Stimulated activated naive CD8-positive, alpha-beta T cell treated with anti-CD3 and anti-CD28 coated beads, Interleukin-15, Interleukin-2, amounts not matched to agents 100 U/mL and 50 U/mL, for 24 hours (primary cell): ENCODE data around the gene COX7A1.
"Not testable (repeated sequence)": the region's sequence is repeated elsewhere in the genome, so short reads cannot be mapped to it uniquely, and the experiment has no call there.

Source experiments
- ATAC-seq: fragments of 150-1000 bp; cut with Tn5 transposase; one replicate; pipeline ENCODE4 v1.10.0; 2021
- DNase-seq: peaks from one replicate; pipeline ENCODE4 v3.0.0; 2021

COX7A1 gene

GRCh38 chr19:36141039-36141927 lies 11.0 kb downstream of the COX7A1 start:
- ATAC-seq: peak; percentile 70
- peak; percentile 92 for DNase-seq

- ATAC-seq: peak; percentile 20
- peak; percentile 68 for DNase-seq
Observed at GRCh38 chr19:36140304-36141038, 11.8 kb downstream of the COX7A1 start.

DNA sequence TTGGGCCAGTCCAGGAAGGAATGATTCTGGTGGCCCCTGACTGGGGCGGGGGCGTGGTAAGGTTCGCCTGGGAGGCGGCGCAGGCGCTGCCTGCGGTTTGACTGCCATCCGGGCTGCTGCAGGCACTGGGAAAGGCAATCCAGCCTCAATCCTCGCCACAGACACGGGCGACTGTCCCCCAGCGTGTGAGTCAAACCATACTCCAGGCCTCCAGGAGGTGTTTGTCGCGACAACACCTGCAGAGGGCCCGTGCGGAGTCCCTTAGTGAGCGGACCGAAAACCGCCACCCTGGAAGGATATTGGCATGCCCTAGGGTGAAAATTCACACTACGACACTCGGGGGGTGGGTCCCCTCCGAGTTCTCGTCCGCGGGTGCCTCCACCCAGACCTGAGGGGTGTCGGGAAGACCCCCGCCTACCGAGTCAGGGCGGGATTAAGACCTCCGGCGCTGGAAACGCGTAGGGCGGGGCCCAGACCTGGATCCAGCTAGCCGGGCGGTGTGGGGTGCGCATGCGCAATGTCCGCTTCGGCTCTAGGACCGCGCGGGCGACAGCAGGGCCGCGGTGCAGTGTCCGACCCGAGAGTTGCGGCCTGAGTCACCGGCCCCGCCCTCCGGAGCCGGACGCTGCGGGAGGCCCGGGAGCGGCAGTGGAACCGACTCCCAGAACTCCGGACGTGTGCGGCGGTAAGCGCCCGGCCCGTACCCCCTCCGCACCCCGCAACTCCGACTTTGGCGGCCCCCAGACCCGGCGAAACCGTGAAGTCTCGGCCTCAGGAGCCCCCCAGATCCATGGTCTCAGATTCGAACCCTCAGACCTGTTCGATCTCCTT lies 12.6 kb downstream of the COX7A1 start, which contains the start of gene CAPNS1:
Gene CAPNS1, plus strand, starts transcription at position 594 of the 831 bp plus-strand sequence. CDS start 946 bp downstream, outside the sequence.
- ATAC-seq: peak; percentile 85
- DNase-seq: peak; percentile 98

- no peak for ATAC-seq
- DNase-seq: no peak
Observed at GRCh38 chr19:36139120-36139472, 13.2 kb downstream of the COX7A1 start.

DNA sequence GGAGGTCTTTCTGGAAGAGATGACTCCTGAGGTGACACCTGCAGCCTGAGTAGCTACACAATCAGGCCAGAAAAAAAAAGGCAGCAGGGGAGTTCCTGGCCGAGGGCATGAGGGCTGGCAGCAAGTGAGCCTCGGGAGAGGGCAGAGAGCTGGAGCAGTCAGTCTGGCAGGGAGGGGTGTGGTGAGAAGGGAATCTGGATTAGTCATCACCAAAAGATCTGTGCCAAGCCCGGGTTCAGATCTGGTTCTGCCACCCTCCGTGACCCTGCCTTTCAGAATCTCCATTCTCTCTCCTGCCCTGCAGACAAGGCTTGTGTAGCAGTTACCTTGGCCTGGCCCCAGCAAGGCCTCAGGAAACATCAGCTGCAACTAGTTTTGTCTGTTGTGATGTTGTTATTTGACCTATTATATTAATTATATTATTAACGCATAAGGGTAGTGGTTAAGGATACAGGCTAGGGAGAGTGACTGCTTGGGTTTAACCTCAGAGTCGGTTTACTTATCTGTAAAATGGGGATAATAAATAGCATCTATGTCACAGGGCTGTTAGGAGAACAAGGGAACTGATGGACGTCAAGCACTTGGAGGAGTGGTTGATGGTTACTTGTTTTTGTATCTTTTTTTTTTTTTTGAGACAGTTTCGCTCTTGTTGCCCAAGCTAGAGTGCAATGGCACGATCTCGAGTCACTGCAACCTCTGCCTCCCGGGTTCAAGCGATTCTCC lies 15.1 kb downstream of the COX7A1 start:
- DNase-seq (no peak), ATAC-seq (no peak)

DNA sequence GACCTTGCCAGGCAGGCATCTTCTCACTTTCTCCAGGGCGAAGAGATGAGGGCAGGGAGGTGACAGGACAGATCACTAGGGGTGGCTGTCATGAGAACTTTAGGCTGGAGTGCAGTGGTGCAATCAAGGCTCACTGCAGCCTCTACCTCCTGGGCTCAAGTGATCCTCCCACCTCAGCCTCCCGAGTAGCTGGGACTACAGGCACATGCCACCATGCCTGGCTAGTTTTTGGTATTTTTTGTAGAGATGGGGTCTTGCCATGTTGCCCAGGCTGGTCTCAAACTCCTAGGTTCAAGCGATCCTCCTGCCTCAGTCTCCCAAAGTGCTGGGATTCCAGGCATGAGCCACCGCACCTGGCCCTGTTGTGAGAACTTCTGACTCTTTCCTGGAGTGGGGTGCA lies 17.4 kb downstream of the COX7A1 start:
- not testable (repeated sequence) for DNase-seq, ATAC-seq

DNA sequence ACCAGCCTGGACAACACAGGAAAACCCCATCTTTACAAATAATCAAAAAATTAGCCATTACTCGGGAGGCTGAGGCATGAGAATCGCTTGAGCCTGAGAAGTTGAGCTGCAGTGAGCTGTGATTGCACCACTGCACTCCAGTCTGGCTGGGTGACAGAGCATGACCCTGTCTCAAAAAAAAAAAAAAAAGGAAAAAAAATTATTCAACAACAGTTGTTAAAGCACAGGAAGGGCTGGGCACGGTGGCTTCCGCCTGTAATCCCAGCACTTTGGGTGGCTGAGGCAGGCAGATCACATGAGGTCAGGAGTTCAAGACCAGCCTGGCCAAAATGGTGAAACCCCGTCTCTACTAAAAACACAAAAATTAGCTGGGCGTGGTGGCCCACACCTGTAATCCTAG lies 21.0 kb downstream of the COX7A1 start:
- ATAC-seq, DNase-seq: not testable (repeated sequence)

- ATAC-seq: no peak
- DNase-seq: no peak
Observed at GRCh38 chr19:36128392-36128736, 23.9 kb downstream of the COX7A1 start.

- no peak for ATAC-seq
- peak; percentile 29 for DNase-seq
Observed at GRCh38 chr19:36125557-36125956, 26.7 kb downstream of the COX7A1 start.

GRCh38 chr19:36121486-36122124 lies 30.6 kb downstream of the COX7A1 start:
- ATAC-seq (no peak), DNase-seq (no peak)

DNA sequence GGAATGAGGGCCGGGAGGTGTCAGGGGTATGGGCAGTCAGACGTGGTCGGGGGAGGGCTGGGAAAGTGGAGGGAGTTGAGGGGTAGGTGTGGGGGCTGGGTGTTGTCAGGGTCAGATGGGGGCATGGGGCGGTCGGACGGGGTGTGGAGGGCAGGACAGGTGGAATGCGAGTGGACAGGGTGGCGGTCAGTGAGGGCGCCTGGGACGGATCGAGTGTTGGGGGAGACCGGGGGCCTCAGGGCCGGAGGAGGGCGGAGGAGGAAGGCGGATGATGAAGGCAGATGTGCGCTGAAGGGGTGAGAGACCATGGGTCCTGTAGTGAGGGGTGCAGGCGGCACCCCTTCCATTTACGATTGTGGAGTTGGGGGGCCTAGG lies 31.3 kb downstream of the COX7A1 start:
- DNase-seq (no peak), ATAC-seq (no peak)

DNA sequence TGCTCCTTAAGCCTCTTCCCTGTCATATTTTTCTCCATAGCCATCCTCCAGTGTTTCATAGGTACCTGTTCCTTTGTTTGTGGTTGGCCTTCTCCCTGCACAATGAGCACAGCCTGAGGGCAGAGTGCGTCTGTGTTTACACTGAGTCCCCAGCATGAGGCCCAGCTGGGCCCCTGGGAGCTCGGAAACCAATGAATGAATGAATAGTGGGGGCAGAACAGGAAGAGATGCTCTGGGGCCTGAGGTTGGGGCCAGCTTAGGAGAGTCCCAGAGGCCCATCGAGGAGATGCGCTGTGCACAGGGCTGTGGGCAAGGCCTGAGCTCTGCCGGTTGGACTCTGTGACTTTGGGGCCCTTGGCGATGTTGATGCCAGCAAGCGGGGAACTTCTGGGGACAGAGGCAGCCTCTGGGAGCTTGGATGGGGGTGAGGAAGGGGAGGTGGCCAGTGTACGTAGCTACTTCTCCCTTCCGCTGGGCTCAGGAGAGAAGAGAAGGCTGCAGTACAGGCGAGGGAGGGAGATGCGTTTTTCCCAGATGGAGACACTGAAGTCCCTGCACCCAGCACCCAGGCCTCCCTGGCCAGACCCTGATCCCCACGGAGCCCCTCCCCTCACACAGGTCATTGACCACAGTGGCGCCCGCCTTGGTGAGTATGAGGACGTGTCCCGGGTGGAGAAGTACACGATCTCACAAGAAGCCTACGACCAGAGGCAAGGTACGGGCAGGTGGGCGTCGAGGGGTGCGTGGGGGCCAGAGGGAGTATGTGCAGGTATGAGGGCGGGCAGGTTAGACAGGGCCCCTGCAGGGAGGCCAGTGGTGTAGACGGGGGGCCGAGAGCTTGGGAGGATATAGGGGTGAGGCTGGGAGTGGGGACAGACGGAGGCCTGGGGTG lies 31.9 kb downstream of the COX7A1 start:
- ATAC-seq (no peak), DNase-seq (no peak)

DNA sequence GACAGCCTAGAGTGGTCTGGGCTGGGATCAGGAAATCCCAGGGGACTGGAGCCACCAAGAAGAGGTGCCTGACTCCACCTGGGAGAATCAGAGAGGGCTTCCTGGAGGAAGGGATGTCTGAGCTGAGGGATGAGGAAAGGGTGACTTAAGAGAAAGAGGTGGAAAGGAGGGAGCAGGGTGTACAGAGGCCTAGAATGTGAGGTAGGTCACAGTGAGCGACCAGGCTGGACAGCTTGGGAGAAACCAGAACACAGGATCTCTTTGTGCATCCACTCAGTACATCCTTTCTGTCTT lies 36.0 kb downstream of the COX7A1 start:
- no peak for DNase-seq
- ATAC-seq: no peak

GRCh38 chr19:36115453-36116343 lies 36.5 kb downstream of the COX7A1 start, which contains the start of gene TBCB:
Gene TBCB (plus strand): TSS chr19:36115468. CDS start chr19:36115561, 93 bp downstream.
- DNase-seq: peak; percentile 91

DNA sequence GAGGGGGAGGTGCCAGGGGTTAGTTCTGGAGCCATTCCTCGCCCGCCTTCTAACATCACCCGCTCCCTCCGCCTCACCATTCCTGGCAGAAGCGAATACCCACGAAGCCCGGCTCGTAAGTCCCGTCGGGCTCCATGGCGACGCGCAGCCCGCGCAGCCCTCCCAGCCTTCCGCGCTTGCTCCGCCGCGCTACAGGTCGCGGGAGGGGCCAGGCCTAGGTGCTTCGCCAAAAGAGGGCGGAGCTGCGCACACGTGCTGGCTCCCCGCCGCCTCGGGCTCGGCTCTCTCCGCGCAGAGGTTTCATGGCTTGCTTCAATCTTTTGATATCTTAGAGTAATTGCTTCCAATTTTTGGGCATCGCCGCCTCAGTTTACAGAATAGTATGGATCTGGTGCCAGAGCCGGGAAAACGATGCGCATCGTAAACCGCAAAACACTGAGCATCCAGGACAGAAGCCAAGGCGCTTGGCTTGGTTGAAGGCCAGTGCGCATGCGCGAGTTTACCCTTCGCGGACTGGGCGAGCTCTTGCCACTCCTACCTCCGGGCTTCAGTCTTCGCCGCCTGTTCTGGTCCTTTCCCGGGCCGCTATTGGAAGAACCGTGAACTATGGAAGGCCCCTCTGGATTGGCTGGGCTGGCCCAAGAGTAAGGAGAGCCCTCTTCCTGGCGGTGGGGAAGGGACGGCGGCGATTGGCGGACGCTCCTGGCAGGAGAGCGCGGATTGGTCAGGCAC lies 37.4 kb downstream of the COX7A1 start, which contains the start of gene POLR2I:
Gene POLR2I, minus strand, starts transcription at position 155 of the 732 bp plus-strand sequence. Its CDS starts 19 bp downstream, at position 136.
- ATAC-seq (peak; percentile 95), DNase-seq (peak; percentile 99)

More at GRCh38 chr19:36115453-36116343, 36.5 kb downstream of the COX7A1 start, which contains the start of gene TBCB:
- peak; percentile 67 for ATAC-seq

- DNase-seq: peak; percentile 25
- no peak for ATAC-seq
Observed at GRCh38 chr19:36113894-36114720, 38.1 kb downstream of the COX7A1 start.

GRCh38 chr19:36113425-36113824 lies 38.8 kb downstream of the COX7A1 start:
- no peak for ATAC-seq

More at GRCh38 chr19:36113425-36113824, 38.8 kb downstream of the COX7A1 start:
- no peak for DNase-seq
